Liver (tissue), 9 donors: Measurements from ENCODE around the gene SLC18A2. TPM values are rescaled to one million over a fixed set of nuclear protein-coding genes. Genes with fewer than 3 reads are reported as not detected.

Experiments used
- DNase-seq: peaks from one replicate; pipeline ENCODE4 v3.0.0-alpha.2; 2017; ENCODE audit warnings: low spot score
- H3K27ac ChIP-seq, 2 donors: one replicate each; pipeline ENCODE4 v1.7.0; 2013; ENCODE audit warnings: inconsistent platforms in 2 of 2, low read length in 2 of 2, control low read depth in 1 of 2, low read depth in 1 of 2, mild to moderate bottlenecking in 1 of 2
- H3K27me3 ChIP-seq, 4 donors: one replicate each; pipeline versions ENCODE4 v1.6.1 to v1.7.0; 2013; ENCODE audit warnings: low read length in 3 of 4, inconsistent platforms in 1 of 4, mild to moderate bottlenecking in 1 of 4, moderate library complexity in 1 of 4; ENCODE audit not compliant: control insufficient read depth in 4 of 4, insufficient read depth in 4 of 4
- H3K36me3 ChIP-seq, 4 donors: one replicate each; pipeline versions ENCODE4 v1.6.1 to v1.7.0; 2013; ENCODE audit warnings: low read length in 3 of 4, mild to moderate bottlenecking in 3 of 4, low read depth in 1 of 4, moderate library complexity in 1 of 4; ENCODE audit not compliant: control insufficient read depth in 4 of 4, insufficient read depth in 3 of 4
- H3K4me1 ChIP-seq, 4 donors: one replicate each; pipeline versions ENCODE4 v1.6.1 to v1.7.0; 2013; ENCODE audit warnings: low read length in 3 of 4, mild to moderate bottlenecking in 3 of 4, moderate library complexity in 1 of 4; ENCODE audit not compliant: control insufficient read depth in 4 of 4, insufficient read depth in 4 of 4
- H3K4me3 ChIP-seq, 3 donors: one replicate each; pipeline versions ENCODE4 v1.6.1 to v1.7.0; 2013; ENCODE audit warnings: low read length in 3 of 3, control low read depth in 1 of 3, low read depth in 1 of 3, mild to moderate bottlenecking in 1 of 3
- H3K9ac ChIP-seq, 2 donors: one replicate each; pipeline ENCODE4 v1.7.0; 2013; ENCODE audit warnings: low read length in 2 of 2, mild to moderate bottlenecking in 2 of 2, moderate library complexity in 2 of 2, control low read depth in 1 of 2, low read depth in 1 of 2
- H3K9me3 ChIP-seq, 4 donors: one replicate each; pipeline versions ENCODE4 v1.6.1 to v1.7.0; 2013; ENCODE audit warnings: low read length in 3 of 4; ENCODE audit not compliant: control insufficient read depth in 4 of 4
- ATF3 ChIP-seq: IDR thresholded peaks from 2 replicates; pipeline ENCODE4 v1.6.1; 2016; ENCODE audit warnings: antibody characterized with exemption
- CTCF ChIP-seq: fragments of 150-350 bp; IDR thresholded peaks from 2 replicates; pipeline ENCODE4 v1.5.1; 2017; ENCODE audit warnings: improper control_type of control experiment, low read depth, low read length; ENCODE audit not compliant: missing input control
- EGR1 ChIP-seq, 2 donors: IDR thresholded peaks; 2 replicates each; pipeline ENCODE4 v1.6.1; 2016 to 2018; ENCODE audit warnings: antibody characterized with exemption in 2 of 2, low read depth in 2 of 2
- FOXA1 ChIP-seq: IDR thresholded peaks from 2 replicates; pipeline ENCODE4 v1.6.1; 2016; ENCODE audit warnings: antibody characterized with exemption
- HNF4A ChIP-seq, 2 donors: conservative IDR thresholded peaks; 2 replicates each; pipeline ENCODE4 v1.6.1; 2016; ENCODE audit warnings: antibody characterized with exemption in 2 of 2, mild to moderate bottlenecking in 2 of 2
- HNF4G ChIP-seq: IDR thresholded peaks from 2 replicates; pipeline ENCODE4 v1.6.1; 2016; ENCODE audit warnings: antibody characterized with exemption
- JUND ChIP-seq, 2 donors: IDR thresholded peaks; 2 replicates each; pipeline ENCODE4 v1.6.1; 2016; ENCODE audit warnings: antibody characterized with exemption in 2 of 2
- MAX ChIP-seq: IDR thresholded peaks from 2 replicates; pipeline ENCODE4 v1.6.1; 2016; ENCODE audit warnings: antibody characterized with exemption
- RAD21 ChIP-seq, 2 donors: IDR thresholded peaks; 2 replicates each; pipeline ENCODE4 v1.6.1; 2016; ENCODE audit warnings: antibody characterized with exemption in 2 of 2, mild to moderate bottlenecking in 2 of 2
- REST ChIP-seq: IDR thresholded peaks from 2 replicates; pipeline ENCODE4 v1.6.1; 2016; ENCODE audit warnings: antibody characterized with exemption, mild to moderate bottlenecking
- RXRA ChIP-seq, 2 donors: IDR thresholded peaks; 2 replicates each; pipeline ENCODE4 v1.6.1; 2017 to 2018; ENCODE audit warnings: antibody characterized with exemption in 2 of 2, mild to moderate bottlenecking in 1 of 2
- TAF1 ChIP-seq: conservative IDR thresholded peaks from 2 replicates; pipeline ENCODE4 v1.6.1; 2016; ENCODE audit warnings: antibody characterized with exemption, mild to moderate bottlenecking
- YY1 ChIP-seq: IDR thresholded peaks from 2 replicates; pipeline ENCODE4 v1.6.1; 2016; ENCODE audit warnings: antibody characterized with exemption, mild to moderate bottlenecking
- ZBTB33 ChIP-seq: IDR thresholded peaks from 2 replicates; pipeline ENCODE4 v1.6.1; 2016; ENCODE audit warnings: antibody characterized with exemption
- WGBS: extraction: QIAGEN DNeasy Blood & Tissue Kit; methylation state at CpG from one replicate; pipeline ENCODE4 v1.1.7; 2013; 5-methylcytosine and 5-hydroxymethylcytosine counted together
- polyA plus RNA-seq, 2 donors: library from polyadenylated mRNA; stranded (reverse) in 1 of 2; unstranded in 1 of 2; fragments of 200-250 nt in 1 of 2; fragments of >200 nt in 1 of 2; fragmentation: Nextera tagmentation in 1 of 2; extraction: Ambion mirVana in 1 of 2; gene quantifications; one replicate each; pipeline versions ENCODE4 v1.2.1 to v1.2.3, GENCODE V29; 2013 to 2015
- total RNA-seq, 2 donors: library from RNA; depleted of rRNA; stranded (reverse); fragments of >200 nt; gene quantifications; one replicate each; pipeline ENCODE4 v1.2.3, GENCODE V29; 2014
- donor health status: healthy.
- donor health status: healthy.
- donor health status: healthy.
- donor health status: healthy.
- donor health status: healthy.

Gene SLC18A2
- total and polyA plus RNA-seq, 4 donors, result 0.92 to 3.7 (median 1.4) TPM

GRCh38 chr10:117222976-117223692, 17.8 kb upstream of the SLC18A2 start (continued):
- TF ChIP-seq REST (no peak), YY1 (no peak)

- no peaks in the 10 kb centered on the region for H3K27me3 ChIP-seq
- no peak overlapping the region for H3K9ac ChIP-seq
- no peaks in the 10 kb centered on the region for H3K9me3 ChIP-seq
- no peak overlapping the region for H3K27ac ChIP-seq
- TF ChIP-seq MAX, result no peak
- TF ChIP-seq FOXA1, result no peak
- no peak for TF ChIP-seq ATF3
- TF ChIP-seq EGR1 (IDR thresholded peaks at IDR 0.05; ENCODE audit: low read depth in 2 of 2), result no peak
- no peak for TF ChIP-seq RXRA (IDR thresholded peaks at IDR 0.05)
- TF ChIP-seq CTCF, result no peak
- no peak for TF ChIP-seq JUND (IDR thresholded peaks at IDR 0.05)
- no peak for TF ChIP-seq ZBTB33
- TF ChIP-seq HNF4A (conservative IDR thresholded peaks at IDR 0.05), result no peak
- TF ChIP-seq REST, result no peak
- no peak for TF ChIP-seq HNF4G
- no peak for TF ChIP-seq TAF1
- TF ChIP-seq RAD21 (IDR thresholded peaks at IDR 0.05), result no peak
- 86% methylated on average over 7 of the region's 7 CpGs for WGBS
- no peak overlapping the region for H3K4me3 ChIP-seq
- H3K4me1 ChIP-seq, result no peaks in the 10 kb centered on the region
- no peaks in the 10 kb centered on the region for H3K36me3 ChIP-seq
- no peak for DNase-seq
Observed at GRCh38 chr10:117223693-117224430, 17.1 kb upstream of the SLC18A2 start.
